GM23338 (cell line): ENCODE data around the gene PRELID3B.

Experiments used
- CREB1 ChIP-seq: fragments of 250-450 bp; sonication (Bioruptor Pico); IDR thresholded peaks from 2 replicates; pipeline ENCODE4 v1.5.0; 2020; ENCODE audit warnings: low read depth, mild to moderate bottlenecking, moderate library complexity
- CTCF ChIP-seq, 2 experiments: fragments of 200-600 bp in 1 of 2; sonication (generic) in 1 of 2; conservative IDR thresholded peaks; 2 replicates each; pipeline versions ENCODE4 v1.5.1 to v1.6.1; 2016 to 2017; ENCODE audit warnings: antibody characterized with exemption in 2 of 2, low read depth in 2 of 2, mild to moderate bottlenecking in 2 of 2, moderate library complexity in 1 of 2
- ETS1 ChIP-seq: IDR thresholded peaks from 2 replicates; pipeline ENCODE4 v1.6.1; 2016; ENCODE audit warnings: antibody characterized with exemption
- EZH2 ChIP-seq: fragments of 200-600 bp; sonication (generic); IDR thresholded peaks from one replicate; pipeline ENCODE4 v1.8.0; 2017; ENCODE audit warnings: antibody characterized with exemption, mild to moderate bottlenecking, low read depth; ENCODE audit not compliant: unreplicated experiment
- EZH2phosphoT487 ChIP-seq: fragments of 200-600 bp; sonication (generic); IDR thresholded peaks from one replicate; pipeline ENCODE4 v1.8.1; 2018; ENCODE audit warnings: antibody characterized with exemption; ENCODE audit not compliant: unreplicated experiment
- POLR2AphosphoS5 ChIP-seq: IDR thresholded peaks from 2 replicates; pipeline ENCODE4 v1.6.1; 2016; ENCODE audit warnings: antibody characterized with exemption, low read depth
- REST ChIP-seq: IDR thresholded peaks from one replicate; pipeline ENCODE4 v1.6.1; 2018; ENCODE audit warnings: antibody characterized with exemption; ENCODE audit not compliant: unreplicated experiment

- TF ChIP-seq REST, result no peak
- no peak for TF ChIP-seq EZH2phosphoT487
- TF ChIP-seq CTCF (conservative IDR thresholded peaks at IDR 0.05; ENCODE audit: low read depth in 2 of 2), result no peak
- no peak for TF ChIP-seq CREB1 (CRISPR knock-in tag)
- TF ChIP-seq EZH2, result no peak
- no peak for TF ChIP-seq POLR2AphosphoS5
- no peak for TF ChIP-seq ETS1
Observed at GRCh38 chr20:59015411-59015810, 27.2 kb downstream of the PRELID3B start.
